Breast epithelium (tissue), 4 donors: Measurements from ENCODE around the gene IKZF5. TPM values are rescaled to one million over a fixed set of nuclear protein-coding genes. Genes with fewer than 3 reads are reported as not detected.

Experiments
- DNase-seq, 2 donors: peaks; one replicate each; pipeline ENCODE4 v3.0.0-alpha.2; 2019; ENCODE audit warnings: low spot score in 2 of 2
- H3K27ac ChIP-seq, 2 donors: fragments of 200-600 bp; sonication (generic) in 1 of 2; one replicate each; pipeline ENCODE4 v1.5.1; 2016 to 2019; ENCODE audit warnings: mild to moderate bottlenecking in 1 of 2
- H3K27me3 ChIP-seq, 2 donors: fragments of 200-600 bp; sonication (generic) in 1 of 2; one replicate each; pipeline versions ENCODE4 v1.5.1 to v1.6.0; 2017 to 2019; ENCODE audit warnings: control low read depth in 1 of 2, mild to moderate bottlenecking in 1 of 2
- H3K36me3 ChIP-seq: fragments of 200-600 bp; one replicate; pipeline ENCODE4 v1.5.1; 2019
- H3K4me1 ChIP-seq, 2 donors: fragments of 200-600 bp; sonication (generic); one replicate each; pipeline ENCODE4 v1.5.1; 2016 to 2019; ENCODE audit warnings: control low read depth in 1 of 2
- H3K4me3 ChIP-seq, 3 donors: fragments of 200-600 bp; sonication (generic); 1 replicate in 2 of 3; 2 replicates in 1 of 3; pipeline ENCODE4 v1.5.1; 2016 to 2019; ENCODE audit warnings: mild to moderate bottlenecking in 3 of 3, moderate library complexity in 2 of 3
- H3K9me3 ChIP-seq, 2 donors: fragments of 200-600 bp; sonication (generic) in 1 of 2; one replicate each; pipeline ENCODE4 v1.5.1; 2016 to 2019; ENCODE audit warnings: control low read depth in 1 of 2
- CTCF ChIP-seq, 3 donors: fragments of 450-650 bp; IDR thresholded peaks; one replicate each; pipeline ENCODE4 v1.5.1; 2016 to 2017; ENCODE audit warnings: antibody characterized with exemption in 3 of 3, mild to moderate bottlenecking in 3 of 3, moderate library complexity in 3 of 3
- POLR2A ChIP-seq: fragments of 450-650 bp; IDR thresholded peaks from one replicate; pipeline ENCODE4 v1.6.1; 2016; ENCODE audit warnings: antibody characterized with exemption, mild to moderate bottlenecking, moderate library complexity
- POLR2AphosphoS5 ChIP-seq, 3 donors: sonication (generic); formaldehyde crosslinking; IDR thresholded peaks; one replicate each; pipeline ENCODE4 v1.6.1; 2017; ENCODE audit warnings: antibody characterized with exemption in 3 of 3
- intact Hi-C: fragments of 100-400 bp; cut with DNase I; formaldehyde crosslinking; loops from one replicate; pipeline ENCODE4 v1.15.1; 2023; ENCODE audit warnings: low total_unique reads
- total RNA-seq, 3 donors: library from RNA; depleted of rRNA; stranded (reverse); fragments of >200 nt; gene quantifications; one replicate each; pipeline ENCODE4 v1.1.0, GENCODE V29; 2016

IKZF5 gene
- total RNA-seq, 3 donors from 2014 or later = 10.5 to 17.7 (median 13.3) TPM

- intact Hi-C loops = no loop called here
- no peaks in the 10 kb centered on the region for H3K27me3 ChIP-seq
- DNase-seq = no peak
- H3K4me1 ChIP-seq = no peaks in the 10 kb centered on the region
- H3K4me3 ChIP-seq = no peak overlapping the region
- no peak for TF ChIP-seq POLR2AphosphoS5 (IDR thresholded peaks at IDR 0.05)
- TF ChIP-seq CTCF (IDR thresholded peaks at IDR 0.05) = no peak
- no peak for TF ChIP-seq POLR2A
- H3K36me3 ChIP-seq = no peaks in the 10 kb centered on the region
- H3K27ac ChIP-seq = no peak overlapping the region
- H3K9me3 ChIP-seq = no peaks in the 10 kb centered on the region
These were observed 9.2 kb downstream of the IKZF5 start for GRCh38 chr10:122999347-122999746.

- no peak for DNase-seq
- Histone ChIP-seq H3K4me1 (no peaks in the 10 kb centered on the region), H3K27me3 (no peaks in the 10 kb centered on the region), H3K4me3 (no peak overlapping the region), H3K36me3 (no peaks in the 10 kb centered on the region), H3K9me3 (no peaks in the 10 kb centered on the region), H3K27ac (no peak overlapping the region)
- intact Hi-C loops = no loop called here
- TF ChIP-seq POLR2AphosphoS5 (IDR thresholded peaks at IDR 0.05) (no peak), POLR2A (no peak), CTCF (IDR thresholded peaks at IDR 0.05) (no peak)
These were observed 9.7 kb downstream of the IKZF5 start for GRCh38 chr10:122998934-122999333.

GRCh38 chr10:122998360-122998917, 10.2 kb downstream of the IKZF5 start:
- Histone ChIP-seq H3K27ac (no peak overlapping the region), H3K4me3 (no peak overlapping the region), H3K4me1 (no peaks in the 10 kb centered on the region), H3K36me3 (no peaks in the 10 kb centered on the region), H3K9me3 (no peaks in the 10 kb centered on the region), H3K27me3 (no peaks in the 10 kb centered on the region)
- TF ChIP-seq POLR2AphosphoS5 (IDR thresholded peaks at IDR 0.05) (no peak), CTCF (IDR thresholded peaks at IDR 0.05) (no peak), POLR2A (no peak)
- intact Hi-C loops = no loop called here
- DNase-seq = no peak

GRCh38 chr10:122997864-122998263, 10.7 kb downstream of the IKZF5 start:
- Histone ChIP-seq H3K4me1 (no peaks in the 10 kb centered on the region), H3K27ac (no peak overlapping the region), H3K9me3 (no peaks in the 10 kb centered on the region), H3K36me3 (no peaks in the 10 kb centered on the region), H3K4me3 (no peak overlapping the region), H3K27me3 (no peaks in the 10 kb centered on the region)
- no peak for DNase-seq
- TF ChIP-seq CTCF (IDR thresholded peaks at IDR 0.05) (no peak), POLR2A (no peak), POLR2AphosphoS5 (IDR thresholded peaks at IDR 0.05) (no peak)
- intact Hi-C loops = no loop called here

- no peak for DNase-seq
- no peaks in the 10 kb centered on the region for H3K27me3 ChIP-seq
- intact Hi-C loops = no loop called here
- H3K4me3 ChIP-seq = no peak overlapping the region
- no peaks in the 10 kb centered on the region for H3K4me1 ChIP-seq
- H3K36me3 ChIP-seq = no peaks in the 10 kb centered on the region
- TF ChIP-seq POLR2A (no peak), CTCF (IDR thresholded peaks at IDR 0.05) (no peak), POLR2AphosphoS5 (IDR thresholded peaks at IDR 0.05) (no peak)
- H3K27ac ChIP-seq = no peak overlapping the region
- H3K9me3 ChIP-seq = no peaks in the 10 kb centered on the region
These were observed 12.7 kb downstream of the IKZF5 start for GRCh38 chr10:122995936-122996335.
